ENCODE measurements around the gene SLC25A19. TPM values are rescaled to one million over a fixed set of nuclear protein-coding genes. Genes with fewer than 3 reads are reported as not detected.

The SLC25A19 gene
- total RNA-seq, 1 donor from 2014 or later: 12.8 TPM

DNA sequence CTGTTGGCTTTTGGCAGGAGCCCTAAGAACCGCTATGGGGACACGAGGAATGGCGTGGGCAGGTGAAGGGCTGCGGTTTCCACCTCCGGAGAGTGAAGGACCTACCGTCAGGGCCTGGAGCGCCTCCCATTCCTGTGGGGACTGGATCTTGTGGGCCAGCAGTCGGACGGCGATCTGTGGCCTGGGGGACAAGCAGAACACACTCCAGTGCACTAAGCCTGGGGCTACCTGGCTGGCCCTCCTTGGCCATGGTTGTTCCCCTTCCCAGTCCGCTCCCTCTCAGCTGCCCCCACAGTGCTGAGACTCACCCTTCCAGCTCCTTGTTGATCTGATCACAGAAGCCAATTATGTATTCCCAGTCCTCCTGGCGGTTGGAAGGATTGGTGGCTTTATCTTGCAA, 42.8 kb downstream of the SLC25A19 start:
- no peaks in the 10 kb centered on the region for H3K9me3 Mint-ChIP-seq (ENCODE audit: unreplicated experiment)
- no peak overlapping the region for H2AFZ ChIP-seq (ENCODE audit: low read depth, low read length)

DNA sequence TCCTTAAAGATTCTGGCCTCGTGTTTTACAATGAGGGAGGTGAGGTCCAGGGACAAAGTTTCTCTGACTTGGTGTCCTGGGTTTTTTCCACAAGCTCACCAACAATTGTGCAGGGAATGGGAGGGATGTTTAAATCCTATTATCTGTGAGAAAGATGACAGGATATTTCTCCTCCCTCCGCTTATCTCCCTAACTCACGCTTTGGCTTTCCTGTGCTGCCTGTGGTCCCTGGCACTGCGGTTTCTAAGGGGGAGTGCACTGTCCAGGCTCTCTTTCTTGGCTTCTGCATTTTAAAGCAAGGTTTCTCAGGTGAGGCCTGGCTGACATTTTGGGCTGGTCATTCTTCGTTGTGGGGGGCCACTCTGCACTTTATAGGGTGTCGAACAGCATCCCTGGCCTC, 44.2 kb downstream of the SLC25A19 start:
- Mint-ChIP-seq H3K4me1 (ENCODE audit: low read depth, unreplicated experiment) (peaks cover 7% of the 10 kb centered on the region), H3K9me3 (ENCODE audit: unreplicated experiment) (no peaks in the 10 kb centered on the region), H3K27ac (ENCODE audit: unreplicated experiment) (no peak overlapping the region), H3K27me3 (ENCODE audit: low read depth, unreplicated experiment) (no peaks in the 10 kb centered on the region), H3K36me3 (ENCODE audit: low read depth, unreplicated experiment) (peaks cover 21% of the 10 kb centered on the region), H3K4me3 (ENCODE audit: unreplicated experiment) (no peak overlapping the region)
- Histone ChIP-seq H4K20me1 (ENCODE audit: insufficient read depth, low read length) (peaks cover 54% of the 10 kb centered on the region), H3K4me1 (ENCODE audit: insufficient read depth, low read length) (no peaks in the 10 kb centered on the region), H3K27me3 (ENCODE audit: insufficient read depth, low read length) (no peaks in the 10 kb centered on the region), H3K9ac (ENCODE audit: low read length) (no peak overlapping the region), H3K27ac (ENCODE audit: low read depth, low read length) (no peak overlapping the region), H3K4me3 (ENCODE audit: insufficient read depth, low read depth, low read length) (no peak overlapping the region), H3K9me3 (ENCODE audit: insufficient read depth, low read depth, low read length) (no peaks in the 10 kb centered on the region), H3K36me3 (ENCODE audit: insufficient read depth, low read length) (peaks cover 24% of the 10 kb centered on the region), H3K79me2 (ENCODE audit: insufficient read depth, low read length) (peaks cover 18% of the 10 kb centered on the region), H2AFZ (ENCODE audit: low read depth, low read length) (no peak overlapping the region), H3K4me2 (ENCODE audit: low read length) (no peak overlapping the region)
- DNase-seq (ENCODE audit: low read depth): no peak
- no peak for FAIRE-seq
- TF ChIP-seq EZH2 (IDR thresholded peaks at IDR 0.05; ENCODE audit: insufficient read depth, low read length): no peak
- TF ChIP-seq, protein P1, sequence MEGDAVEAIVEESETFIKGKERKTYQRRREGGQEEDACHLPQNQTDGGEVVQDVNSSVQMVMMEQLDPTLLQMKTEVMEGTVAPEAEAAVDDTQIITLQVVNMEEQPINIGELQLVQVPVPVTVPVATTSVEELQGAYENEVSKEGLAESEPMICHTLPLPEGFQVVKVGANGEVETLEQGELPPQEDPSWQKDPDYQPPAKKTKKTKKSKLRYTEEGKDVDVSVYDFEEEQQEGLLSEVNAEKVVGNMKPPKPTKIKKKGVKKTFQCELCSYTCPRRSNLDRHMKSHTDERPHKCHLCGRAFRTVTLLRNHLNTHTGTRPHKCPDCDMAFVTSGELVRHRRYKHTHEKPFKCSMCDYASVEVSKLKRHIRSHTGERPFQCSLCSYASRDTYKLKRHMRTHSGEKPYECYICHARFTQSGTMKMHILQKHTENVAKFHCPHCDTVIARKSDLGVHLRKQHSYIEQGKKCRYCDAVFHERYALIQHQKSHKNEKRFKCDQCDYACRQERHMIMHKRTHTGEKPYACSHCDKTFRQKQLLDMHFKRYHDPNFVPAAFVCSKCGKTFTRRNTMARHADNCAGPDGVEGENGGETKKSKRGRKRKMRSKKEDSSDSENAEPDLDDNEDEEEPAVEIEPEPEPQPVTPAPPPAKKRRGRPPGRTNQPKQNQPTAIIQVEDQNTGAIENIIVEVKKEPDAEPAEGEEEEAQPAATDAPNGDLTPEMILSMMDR (IDR thresholded peaks at IDR 0.05; ENCODE audit: insufficient read depth, low read depth, low read length): no peak

More for the DNA sequence above, 42.8 kb downstream of the SLC25A19 start:
- Histone ChIP-seq H3K9me3 (ENCODE audit: insufficient read depth, low read depth, low read length) (no peaks in the 10 kb centered on the region), H3K9ac (ENCODE audit: low read length) (no peak overlapping the region), H3K4me1 (ENCODE audit: insufficient read depth, low read length) (no peaks in the 10 kb centered on the region), H3K27ac (ENCODE audit: low read depth, low read length) (no peak overlapping the region), H4K20me1 (ENCODE audit: insufficient read depth, low read length) (peaks cover 55% of the 10 kb centered on the region), H3K4me3 (ENCODE audit: insufficient read depth, low read depth, low read length) (no peak overlapping the region), H3K79me2 (ENCODE audit: insufficient read depth, low read length) (peaks cover 31% of the 10 kb centered on the region), H3K4me2 (ENCODE audit: low read length) (no peak overlapping the region), H3K36me3 (ENCODE audit: insufficient read depth, low read length) (peaks cover 20% of the 10 kb centered on the region), H3K27me3 (ENCODE audit: insufficient read depth, low read length) (no peaks in the 10 kb centered on the region)
- FAIRE-seq (no peak), DNase-seq (ENCODE audit: low read depth) (no peak)
- TF ChIP-seq EZH2 (IDR thresholded peaks at IDR 0.05; ENCODE audit: insufficient read depth, low read length): no peak
- H3K36me3 Mint-ChIP-seq (ENCODE audit: low read depth, unreplicated experiment): peaks cover 20% of the 10 kb centered on the region
- no peaks in the 10 kb centered on the region for H3K27me3 Mint-ChIP-seq (ENCODE audit: low read depth, unreplicated experiment)
- no peak overlapping the region for H3K4me3 Mint-ChIP-seq (ENCODE audit: unreplicated experiment)
- peaks cover 10% of the 10 kb centered on the region for H3K4me1 Mint-ChIP-seq (ENCODE audit: low read depth, unreplicated experiment)
- no peak overlapping the region for H3K27ac Mint-ChIP-seq (ENCODE audit: unreplicated experiment)

DNA sequence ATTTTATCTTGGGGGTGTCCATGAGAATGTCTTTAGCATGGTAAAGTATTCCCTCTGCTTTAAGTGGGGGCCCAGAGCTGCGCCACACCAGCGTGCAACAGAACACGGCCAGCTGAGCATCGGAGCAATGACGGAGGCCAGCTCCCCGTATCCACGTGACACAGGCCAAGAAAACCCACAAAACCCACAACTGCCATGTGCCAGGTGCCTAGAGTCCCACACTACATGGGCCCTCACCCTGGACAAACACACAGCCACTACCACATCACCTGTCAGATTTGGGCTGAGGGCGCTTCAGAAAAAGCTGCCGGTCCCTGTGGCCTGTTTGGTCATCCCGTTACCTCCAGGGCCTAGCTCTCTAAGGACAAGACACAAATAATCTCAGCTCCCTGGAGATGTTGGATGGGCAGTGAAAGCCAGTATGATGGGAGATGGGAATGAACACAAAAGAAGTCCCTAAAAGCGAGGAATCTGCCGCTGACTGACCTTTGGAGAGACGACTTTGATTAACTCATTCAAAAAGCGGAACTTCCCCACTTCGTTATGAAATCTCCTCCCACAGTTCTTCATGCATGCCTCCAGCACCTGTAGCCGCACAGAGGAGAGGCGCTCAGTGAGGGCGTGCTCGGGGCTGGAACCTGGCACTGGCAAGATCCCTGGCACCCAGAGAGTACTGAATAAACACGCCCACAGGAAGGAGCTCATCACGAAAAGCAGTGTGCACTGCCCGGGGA, 44.9 kb downstream of the SLC25A19 start:
- Histone ChIP-seq H3K27ac (ENCODE audit: low read depth, low read length) (no peak overlapping the region), H3K27me3 (ENCODE audit: insufficient read depth, low read length) (no peaks in the 10 kb centered on the region), H3K79me2 (ENCODE audit: insufficient read depth, low read length) (peaks cover 11% of the 10 kb centered on the region), H3K4me3 (ENCODE audit: insufficient read depth, low read depth, low read length) (no peak overlapping the region), H3K36me3 (ENCODE audit: insufficient read depth, low read length) (peaks cover 24% of the 10 kb centered on the region), H3K9ac (ENCODE audit: low read length) (no peak overlapping the region), H2AFZ (ENCODE audit: low read depth, low read length) (no peak overlapping the region), H4K20me1 (ENCODE audit: insufficient read depth, low read length) (peaks cover 51% of the 10 kb centered on the region), H3K9me3 (ENCODE audit: insufficient read depth, low read depth, low read length) (no peaks in the 10 kb centered on the region), H3K4me1 (ENCODE audit: insufficient read depth, low read length) (no peaks in the 10 kb centered on the region), H3K4me2 (ENCODE audit: low read length) (no peak overlapping the region)
- Mint-ChIP-seq H3K4me1 (ENCODE audit: low read depth, unreplicated experiment) (no peaks in the 10 kb centered on the region), H3K4me3 (ENCODE audit: unreplicated experiment) (no peak overlapping the region), H3K36me3 (ENCODE audit: low read depth, unreplicated experiment) (peaks cover 21% of the 10 kb centered on the region), H3K9me3 (ENCODE audit: unreplicated experiment) (no peaks in the 10 kb centered on the region), H3K27me3 (ENCODE audit: low read depth, unreplicated experiment) (no peaks in the 10 kb centered on the region), H3K27ac (ENCODE audit: unreplicated experiment) (peak overlapping the region; percentile 10)
- FAIRE-seq: no peak
- DNase-seq (ENCODE audit: low read depth): no peak
- TF ChIP-seq, protein P1 (IDR thresholded peaks at IDR 0.05; ENCODE audit: insufficient read depth, low read depth, low read length): no peak
